ENCODE results near the gene SCLY.

Gene SCLY

DNA sequence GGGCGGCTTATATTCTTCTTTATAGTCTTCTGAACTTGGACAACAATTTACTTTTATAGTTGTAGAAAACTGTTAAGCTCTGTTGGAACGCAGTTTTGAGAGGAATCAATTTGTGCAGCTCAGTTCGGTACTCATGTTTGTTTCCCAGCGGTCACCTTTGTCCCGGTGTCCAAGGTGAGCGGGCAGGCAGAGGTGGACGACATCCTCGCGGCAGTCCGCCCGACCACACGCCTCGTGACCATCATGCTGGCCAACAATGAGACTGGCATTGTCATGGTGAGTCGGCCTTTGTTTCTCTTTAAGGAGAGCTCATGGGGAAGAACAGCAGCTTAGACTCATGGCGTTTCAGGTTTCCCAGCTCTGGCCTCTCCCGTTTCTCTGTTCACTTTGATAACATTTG lies 20.8 kb downstream of the SCLY start:
- TF ChIP-seq, protein P1, sequence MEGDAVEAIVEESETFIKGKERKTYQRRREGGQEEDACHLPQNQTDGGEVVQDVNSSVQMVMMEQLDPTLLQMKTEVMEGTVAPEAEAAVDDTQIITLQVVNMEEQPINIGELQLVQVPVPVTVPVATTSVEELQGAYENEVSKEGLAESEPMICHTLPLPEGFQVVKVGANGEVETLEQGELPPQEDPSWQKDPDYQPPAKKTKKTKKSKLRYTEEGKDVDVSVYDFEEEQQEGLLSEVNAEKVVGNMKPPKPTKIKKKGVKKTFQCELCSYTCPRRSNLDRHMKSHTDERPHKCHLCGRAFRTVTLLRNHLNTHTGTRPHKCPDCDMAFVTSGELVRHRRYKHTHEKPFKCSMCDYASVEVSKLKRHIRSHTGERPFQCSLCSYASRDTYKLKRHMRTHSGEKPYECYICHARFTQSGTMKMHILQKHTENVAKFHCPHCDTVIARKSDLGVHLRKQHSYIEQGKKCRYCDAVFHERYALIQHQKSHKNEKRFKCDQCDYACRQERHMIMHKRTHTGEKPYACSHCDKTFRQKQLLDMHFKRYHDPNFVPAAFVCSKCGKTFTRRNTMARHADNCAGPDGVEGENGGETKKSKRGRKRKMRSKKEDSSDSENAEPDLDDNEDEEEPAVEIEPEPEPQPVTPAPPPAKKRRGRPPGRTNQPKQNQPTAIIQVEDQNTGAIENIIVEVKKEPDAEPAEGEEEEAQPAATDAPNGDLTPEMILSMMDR (IDR thresholded peaks at IDR 0.05; ENCODE audit: control insufficient read depth, extremely low read depth, insufficient read depth) = no peak
- no peak overlapping the region for H3K4me3 ChIP-seq (ENCODE audit: low read depth, low read length)
- no peak for DNase-seq (ENCODE audit: low read depth)

- TF ChIP-seq, protein P1 (IDR thresholded peaks at IDR 0.05; ENCODE audit: control insufficient read depth, extremely low read depth, insufficient read depth) = no peak
- no peak overlapping the region for H3K4me3 ChIP-seq (ENCODE audit: low read depth, low read length)
- no peak for DNase-seq (ENCODE audit: low read depth)
Observed at GRCh38 chr2:238082151-238082550, 21.4 kb downstream of the SCLY start.

- no peak for DNase-seq (ENCODE audit: low read depth)
- no peak overlapping the region for H3K4me3 ChIP-seq (ENCODE audit: low read depth, low read length)
- TF ChIP-seq, protein P1 (IDR thresholded peaks at IDR 0.05; ENCODE audit: control insufficient read depth, extremely low read depth, insufficient read depth) = no peak
Observed at GRCh38 chr2:238082827-238083226, 22.0 kb downstream of the SCLY start.

GRCh38 chr2:238083919-238084318 lies 23.1 kb downstream of the SCLY start:
- H3K4me3 ChIP-seq (ENCODE audit: low read depth, low read length) = no peak overlapping the region
- TF ChIP-seq, protein P1 (IDR thresholded peaks at IDR 0.05; ENCODE audit: control insufficient read depth, extremely low read depth, insufficient read depth) = no peak
- DNase-seq (ENCODE audit: low read depth) = no peak

GRCh38 chr2:238084761-238085160 lies 24.0 kb downstream of the SCLY start:
- TF ChIP-seq, protein P1 (IDR thresholded peaks at IDR 0.05; ENCODE audit: control insufficient read depth, extremely low read depth, insufficient read depth) = no peak
- H3K4me3 ChIP-seq (ENCODE audit: low read depth, low read length) = no peak overlapping the region
- DNase-seq (ENCODE audit: low read depth) = no peak

DNA sequence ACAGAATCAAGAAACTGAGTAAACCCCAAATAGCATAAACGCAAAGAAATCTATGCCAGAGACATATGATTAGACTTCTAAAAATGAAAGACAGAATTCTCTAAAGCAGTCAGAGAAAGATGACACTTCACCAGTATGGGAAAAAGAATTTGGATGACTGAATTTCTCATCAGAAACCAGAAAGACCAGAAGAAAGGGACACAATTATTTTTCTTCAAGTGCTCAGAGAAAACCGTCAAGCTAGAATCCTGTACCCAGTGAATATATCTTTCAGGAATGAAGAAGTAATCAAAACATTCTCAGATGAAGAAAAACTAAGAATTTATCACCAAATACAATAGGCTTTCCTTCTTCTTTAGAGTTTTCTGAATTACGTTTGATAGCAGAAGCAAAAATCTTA lies 25.1 kb downstream of the SCLY start:
- DNase-seq (ENCODE audit: low read depth) = no peak
- TF ChIP-seq, protein P1 (IDR thresholded peaks at IDR 0.05; ENCODE audit: control insufficient read depth, extremely low read depth, insufficient read depth) = no peak
- H3K4me3 ChIP-seq (ENCODE audit: low read depth, low read length) = no peak overlapping the region

DNA sequence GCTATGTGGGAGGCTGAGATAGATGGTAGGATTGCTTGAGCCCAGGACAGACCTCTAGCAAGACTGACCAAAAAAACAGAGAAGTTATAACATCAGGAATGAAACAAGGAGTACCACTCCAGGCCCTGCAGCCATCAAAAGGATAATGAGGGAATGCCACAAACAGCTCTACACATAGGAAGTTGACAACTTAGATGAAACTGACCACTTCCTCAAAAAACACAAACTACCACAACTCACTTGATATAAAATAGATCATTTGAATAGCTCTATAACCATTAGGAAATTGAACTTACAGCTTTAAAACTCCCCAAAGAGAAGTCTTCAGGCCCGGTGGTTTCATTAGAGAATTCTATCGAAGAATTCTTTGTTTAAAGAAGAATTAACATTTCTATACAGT lies 26.4 kb downstream of the SCLY start:
- TF ChIP-seq, protein P1 (IDR thresholded peaks at IDR 0.05; ENCODE audit: control insufficient read depth, extremely low read depth, insufficient read depth) = no peak
- DNase-seq (ENCODE audit: low read depth) = no peak
- H3K4me3 ChIP-seq (ENCODE audit: low read depth, low read length) = no peak overlapping the region

All from LNCaP clone FGC (cell line).